ENCODE measurements around the gene RUNX1. TPM values are rescaled to one million over a fixed set of nuclear protein-coding genes. Genes with fewer than 3 reads are reported as not detected.
"Not testable (repeated sequence)": the region's sequence is repeated elsewhere in the genome, so short reads cannot be mapped to it uniquely, and the experiment has no call there.

RUNX1 gene
- total RNA-seq, 1 donor from 2014 or later, result 109 TPM

GRCh38 chr21:34817821-34818661, 231.1 kb downstream of the RUNX1 start:
- peak; percentile 9 for ATAC-seq
- intact Hi-C loops (cut with DNase I), result no loop called here
- DNase-seq (ENCODE audit: low spot score), result no peak

GRCh38 chr21:34815831-34816705, 233.0 kb downstream of the RUNX1 start:
- intact Hi-C loops (cut with DNase I), result no loop called here
- ATAC-seq (no peak), DNase-seq (ENCODE audit: low spot score) (no peak)

- DNase-seq (ENCODE audit: low spot score) (no peak), ATAC-seq (no peak)
- intact Hi-C loops (cut with DNase I), result no loop called here
Measured at GRCh38 chr21:34814529-34814951, 234.6 kb downstream of the RUNX1 start.

- intact Hi-C loops (cut with DNase I), result no loop called here
- DNase-seq (ENCODE audit: low spot score), result no peak
- no peak for ATAC-seq
Measured at GRCh38 chr21:34813266-34813894, 235.7 kb downstream of the RUNX1 start.

DNA sequence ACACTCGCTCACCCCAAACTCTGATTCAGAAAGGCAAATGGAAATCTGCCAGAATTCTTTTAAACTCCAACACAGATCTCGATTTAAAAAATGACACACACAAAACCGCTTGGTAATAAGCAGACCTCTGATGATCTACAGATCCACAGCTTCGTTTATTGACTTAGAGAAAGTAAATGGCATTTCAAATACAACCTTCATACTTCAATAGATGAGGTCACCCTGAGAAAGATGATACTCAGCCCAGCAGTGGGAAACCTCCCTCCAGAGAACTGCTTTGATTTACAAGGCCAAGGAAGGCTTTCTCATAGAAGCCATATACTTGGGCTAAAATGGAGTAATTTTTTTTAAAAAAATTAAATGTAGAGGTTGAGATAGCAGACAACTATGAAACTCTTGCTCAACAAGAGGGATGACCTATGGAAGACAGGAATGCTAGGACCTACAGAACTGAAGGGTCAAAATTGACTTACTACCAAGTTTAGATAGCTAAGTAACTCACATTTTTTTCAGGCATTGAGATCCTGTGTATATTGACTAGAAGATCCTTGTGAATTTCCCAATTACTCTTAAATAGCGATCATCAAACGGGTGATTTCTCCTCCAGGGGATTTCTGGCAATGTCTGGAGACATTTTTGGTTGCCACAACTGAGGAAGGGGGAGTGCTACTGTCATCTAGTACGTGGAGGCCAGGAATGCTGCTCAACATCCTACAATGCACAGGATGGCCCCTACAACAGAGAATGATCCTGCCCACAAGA, 236.4 kb downstream of the RUNX1 start:
- DNase-seq (ENCODE audit: low spot score) (no peak), ATAC-seq (no peak)
- intact Hi-C loops (cut with DNase I), result no loop called here

DNA sequence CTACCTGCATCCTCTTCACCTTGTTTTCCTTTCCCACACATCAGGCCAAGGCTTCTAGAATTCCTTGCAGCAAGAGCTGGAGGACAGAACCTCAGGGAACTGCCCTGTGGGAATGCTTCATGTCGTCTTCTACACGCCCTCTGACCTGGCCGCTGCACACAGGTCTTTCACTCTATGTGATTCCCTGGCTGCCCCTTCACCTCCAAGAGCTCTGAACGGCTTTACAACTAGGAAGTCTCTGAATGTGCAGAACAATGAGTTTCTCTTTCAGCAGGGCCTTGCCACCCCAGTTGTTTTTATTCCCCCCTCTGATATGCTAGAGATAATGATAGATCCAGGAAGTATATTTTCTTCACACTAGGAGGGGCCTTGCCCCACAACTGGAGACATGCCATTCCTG, 237.7 kb downstream of the RUNX1 start:
- intact Hi-C loops (cut with DNase I), result no loop called here
- ATAC-seq (no peak), DNase-seq (ENCODE audit: low spot score) (no peak)

- ATAC-seq (no peak), DNase-seq (ENCODE audit: low spot score) (no peak)
- intact Hi-C loops (cut with DNase I), result no loop called here
Measured at GRCh38 chr21:34810786-34811185, 238.3 kb downstream of the RUNX1 start.

DNA sequence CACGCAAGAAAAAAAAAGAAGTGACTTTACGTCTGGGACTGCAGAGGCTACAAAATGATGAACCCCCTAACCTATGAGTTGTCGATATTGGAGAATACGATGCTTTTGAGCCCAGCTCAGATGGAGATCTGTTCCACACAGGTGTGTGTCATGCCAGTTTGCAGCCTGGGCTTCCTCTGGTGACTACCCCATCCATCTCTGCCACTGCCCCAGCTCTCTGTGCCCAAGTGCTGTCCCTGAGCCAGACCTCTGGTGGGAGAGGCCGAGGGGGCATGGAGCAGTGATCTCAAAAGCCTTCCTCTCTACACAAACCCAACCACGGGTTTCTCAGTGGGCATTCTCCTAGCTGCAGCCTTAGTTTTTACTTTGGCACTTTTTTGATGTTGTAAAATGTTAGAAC, 239.3 kb downstream of the RUNX1 start:
- DNase-seq (ENCODE audit: low spot score) (no peak), ATAC-seq (no peak)
- intact Hi-C loops (cut with DNase I), result no loop called here

DNA sequence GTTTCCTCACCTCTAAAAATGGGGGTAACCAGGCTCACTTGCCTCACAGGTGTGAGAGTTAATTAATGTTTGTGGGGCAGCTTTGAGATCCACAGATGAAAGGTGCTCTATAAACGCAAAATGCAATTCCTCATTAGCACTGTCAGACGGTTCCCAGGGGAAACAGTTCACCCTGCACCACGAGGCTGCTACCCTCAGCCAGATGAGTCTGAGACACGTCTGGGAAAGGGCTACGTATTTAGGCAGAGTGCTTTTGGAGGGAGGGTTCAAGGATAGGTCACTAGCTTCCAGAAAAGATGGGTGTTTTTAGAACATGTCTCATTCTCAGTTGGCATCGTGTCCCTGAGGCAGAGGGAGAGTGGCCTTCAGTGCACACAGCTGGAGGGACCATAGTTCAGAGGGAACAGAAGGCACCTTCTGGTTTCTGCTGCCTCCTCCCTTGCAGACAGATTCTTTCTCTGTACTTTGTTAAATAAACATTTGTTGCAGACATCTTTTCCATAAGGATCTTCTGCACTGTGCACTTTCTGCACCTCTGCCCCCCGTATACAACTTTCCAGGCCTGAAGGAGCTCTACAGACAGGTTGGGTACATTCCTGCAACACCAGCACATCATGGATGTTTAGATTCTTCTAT, 240.4 kb downstream of the RUNX1 start:
- DNase-seq (ENCODE audit: low spot score) (no peak), ATAC-seq (peak; percentile 6)
- intact Hi-C loops (cut with DNase I), result no loop called here

DNA sequence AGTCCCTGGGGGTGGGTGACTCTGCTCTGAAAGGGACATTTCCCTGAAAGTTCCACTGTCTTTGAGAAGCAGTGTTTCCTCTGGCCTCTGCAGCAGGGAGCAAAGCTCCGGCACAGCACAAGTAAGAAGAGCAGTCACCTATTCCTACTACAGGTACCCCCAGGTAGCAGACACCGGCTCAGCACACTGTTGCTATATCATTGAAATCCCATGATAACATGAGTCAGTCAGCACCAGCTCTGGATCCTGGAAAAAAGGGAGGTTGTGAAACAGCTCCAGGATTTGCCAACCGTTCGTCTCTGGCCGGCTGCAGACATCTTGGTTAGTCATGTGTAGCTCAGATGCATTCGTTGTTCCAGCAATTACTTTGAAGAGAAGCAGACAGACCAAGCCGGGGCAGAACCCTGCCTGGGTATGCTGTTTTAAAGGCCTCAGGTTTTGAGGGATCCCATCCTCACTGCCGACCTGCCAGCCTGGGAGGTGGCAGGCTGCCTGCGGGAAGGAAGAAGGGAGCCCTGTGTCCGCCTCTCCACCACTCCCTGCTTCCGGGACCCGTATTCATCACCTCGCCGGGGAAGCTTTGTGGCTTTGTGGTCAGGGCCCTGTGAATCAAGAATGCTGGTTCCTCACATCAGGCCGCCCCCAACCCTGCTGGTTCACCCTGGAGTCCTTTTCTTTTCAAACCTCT, 241.1 kb downstream of the RUNX1 start:
- ATAC-seq, result peak; percentile 51
- intact Hi-C loops (cut with DNase I), result no loop called here
- no peak for DNase-seq (ENCODE audit: low spot score)

GRCh38 chr21:34807146-34807880, 241.8 kb downstream of the RUNX1 start:
- DNase-seq (ENCODE audit: low spot score) (no peak), ATAC-seq (peak; percentile 29)
- intact Hi-C loops (cut with DNase I), result no loop called here

DNA sequence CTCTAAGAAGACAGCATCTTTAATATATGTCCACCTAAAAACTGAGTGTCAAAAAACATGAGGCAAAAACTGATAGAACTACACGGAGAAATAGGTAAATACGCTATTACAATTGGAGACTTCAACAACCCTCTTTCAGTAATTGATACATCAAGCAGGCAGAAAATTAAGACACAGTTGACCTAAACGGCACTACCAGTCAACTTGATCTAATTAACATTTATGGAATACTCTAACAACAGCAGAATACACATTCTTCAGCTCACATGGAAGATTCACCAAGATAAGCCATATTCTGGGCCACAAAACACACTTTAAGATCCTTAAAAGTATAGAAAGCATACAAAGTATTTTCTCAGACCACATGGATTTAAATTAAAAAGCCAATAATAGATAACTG, 242.7 kb downstream of the RUNX1 start:
- intact Hi-C loops (cut with DNase I), result no loop called here
- ATAC-seq, result no peak
- DNase-seq (ENCODE audit: low spot score), result no peak

- DNase-seq (ENCODE audit: low spot score) (no peak), ATAC-seq (no peak)
- intact Hi-C loops (cut with DNase I), result no loop called here
Measured at GRCh38 chr21:34805157-34805556, 243.9 kb downstream of the RUNX1 start.

- DNase-seq (ENCODE audit: low spot score); ATAC-seq; intact Hi-C loops (cut with DNase I): not testable (repeated sequence)
Measured at GRCh38 chr21:34804584-34804983, 244.5 kb downstream of the RUNX1 start.

DNA sequence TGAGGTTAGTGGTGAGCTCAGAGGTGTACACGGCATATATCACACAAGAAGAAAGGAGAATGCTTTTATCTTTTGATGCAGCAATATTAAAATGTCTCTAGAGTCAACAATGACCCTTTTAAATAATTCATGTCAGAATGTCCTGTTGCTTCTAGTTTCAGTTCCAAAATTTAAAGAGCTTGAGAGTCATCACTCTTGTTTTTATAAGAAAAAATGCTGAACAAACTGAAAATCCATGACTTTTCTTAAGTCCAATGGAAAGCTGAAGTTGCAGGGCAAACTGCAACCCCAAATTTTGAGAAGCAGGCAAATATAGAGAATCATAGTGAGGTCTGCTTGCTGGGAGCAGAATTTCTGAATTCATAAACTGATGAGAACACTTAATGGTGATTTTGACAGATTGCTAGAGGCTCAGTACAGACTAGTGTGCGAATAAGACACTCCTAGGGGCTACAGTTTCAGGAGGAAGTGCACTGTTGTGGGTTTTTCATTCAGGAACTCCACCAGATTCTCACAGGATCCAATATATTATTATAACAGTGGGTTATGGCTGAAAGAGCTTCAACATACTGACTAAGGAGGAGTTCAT, 245.2 kb downstream of the RUNX1 start:
- intact Hi-C loops (cut with DNase I), result no loop called here
- ATAC-seq, result no peak
- no peak for DNase-seq (ENCODE audit: low spot score)

- DNase-seq (ENCODE audit: low spot score) (no peak), ATAC-seq (no peak)
- intact Hi-C loops (cut with DNase I), result no loop called here
Measured at GRCh38 chr21:34802180-34802899, 246.8 kb downstream of the RUNX1 start.
